Esophagus squamous epithelium (tissue), 5 donors: ENCODE measurements around the gene UTS2R. TPM values are rescaled to one million over a fixed set of nuclear protein-coding genes. Genes with fewer than 3 reads are reported as not detected.
"Not testable (repeated sequence)": the region's sequence is repeated elsewhere in the genome, so short reads cannot be mapped to it uniquely, and the experiment has no call there.

ENCODE experiments used
- DNase-seq: peaks from one replicate; lab custom pipeline; 2025; lab: John Stamatoyannopoulos, UW
- H3K27ac ChIP-seq, 4 donors: fragments of 200-600 bp; sonication (generic); one replicate each; pipeline ENCODE4 v1.5.1; 2016 to 2019; ENCODE audit warnings: mild to moderate bottlenecking in 1 of 4
- H3K27me3 ChIP-seq, 4 donors: fragments of 200-600 bp; sonication (generic); 1 replicate in 3 of 4; 2 replicates in 1 of 4; pipeline versions ENCODE4 v1.5.1 to v1.6.0; 2017 to 2021; ENCODE audit warnings: antibody characterized with exemption in 1 of 4
- H3K36me3 ChIP-seq, 3 donors: fragments of 200-600 bp; sonication (generic); one replicate each; pipeline ENCODE4 v1.5.1; 2016 to 2019
- H3K4me1 ChIP-seq, 3 donors: fragments of 200-600 bp; sonication (generic); one replicate each; pipeline ENCODE4 v1.5.1; 2017 to 2019
- H3K4me3 ChIP-seq, 4 donors: fragments of 200-600 bp; sonication (generic); 1 replicate in 3 of 4; 2 replicates in 1 of 4; pipeline ENCODE4 v1.5.1; 2016 to 2019; ENCODE audit warnings: mild to moderate bottlenecking in 2 of 4, moderate library complexity in 1 of 4
- H3K9me3 ChIP-seq, 3 donors: fragments of 200-600 bp; sonication (generic); one replicate each; pipeline ENCODE4 v1.5.1; 2016 to 2019
- POLR2A ChIP-seq, 4 donors: fragments of 450-650 bp; IDR thresholded peaks; one replicate each; pipeline ENCODE4 v1.6.1; 2017; ENCODE audit warnings: antibody characterized with exemption in 4 of 4, mild to moderate bottlenecking in 4 of 4, moderate library complexity in 3 of 4
- WGBS, 2 donors: methylation state at CpG; one replicate each; pipeline ENCODE4 v1.1.5; 2018; 5-methylcytosine and 5-hydroxymethylcytosine counted together
- intact Hi-C: fragments of 100-400 bp; cut with DNase I; formaldehyde crosslinking; loops from one replicate; pipeline ENCODE4 v1.15.0; 2022
- total RNA-seq, 4 donors: library from RNA; depleted of rRNA; stranded (reverse); fragments of >200 nt; gene quantifications; one replicate each; pipeline ENCODE4 v1.1.0, GENCODE V29; 2016
- TF ChIP-seq, protein P1 (sequence below), 6 experiments: fragments of 450-650 bp in 4 of 6; fragments of 200-600 bp in 2 of 6; sonication (generic) in 2 of 6; IDR thresholded peaks; one replicate each; pipeline ENCODE4 v1.5.1; 2016 to 2019; ENCODE audit warnings: antibody characterized with exemption in 6 of 6, mild to moderate bottlenecking in 4 of 6, moderate library complexity in 4 of 6
- donor health status: DM: yes; HTN: yes; CAD: no.

The UTS2R gene
- total RNA-seq, 4 donors from 2014 or later: not detected

DNA sequence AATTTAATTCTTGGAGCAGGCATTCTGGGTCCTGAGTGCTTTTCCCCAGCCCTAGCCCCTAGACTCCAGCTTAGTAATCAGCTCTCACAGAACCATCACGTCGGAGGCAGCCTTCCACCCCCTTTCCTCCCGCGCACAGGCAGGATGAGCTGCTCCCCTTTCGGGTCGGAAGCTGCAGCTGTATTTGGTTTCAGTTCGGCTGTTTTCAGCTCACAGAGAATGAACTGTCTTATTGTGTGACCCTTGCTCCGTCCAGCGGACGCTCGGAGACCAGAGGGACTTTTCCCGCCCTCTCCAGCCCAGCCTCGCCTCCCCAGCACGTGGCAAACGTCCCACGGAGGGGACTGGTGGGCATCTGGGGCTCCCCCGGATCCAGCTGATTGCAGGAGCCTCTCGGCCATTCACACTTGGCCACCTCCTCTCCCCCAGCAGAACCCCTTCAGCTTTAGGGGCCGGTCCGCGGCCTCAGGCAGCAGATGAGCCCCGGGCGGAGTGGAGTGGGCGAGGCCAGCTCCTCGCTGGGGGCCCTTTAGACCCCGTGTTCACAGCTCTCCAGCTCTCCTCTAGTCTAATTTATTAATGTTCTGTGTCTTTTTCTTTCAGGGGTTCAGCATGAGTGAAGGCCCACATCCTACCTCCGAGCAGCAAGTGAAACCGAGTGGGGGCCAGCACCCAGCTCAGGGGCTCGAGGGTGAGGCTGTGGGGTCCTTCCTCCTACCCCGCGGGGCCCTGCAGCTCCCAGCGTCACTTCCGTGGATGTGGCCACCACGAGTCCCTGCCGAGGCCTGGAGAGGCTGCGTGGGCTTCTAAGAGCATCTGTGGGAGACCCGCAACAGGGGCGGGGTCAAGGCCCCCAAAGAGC, 863 bp upstream of the UTS2R start:
- Histone ChIP-seq H3K4me1 (peaks cover 15 to 40% (median 21%) of the 10 kb centered on the region in 3 donors), H3K27me3 (peaks cover 19 to 90% (median 32%) of the 10 kb centered on the region in 4 donors), H3K36me3 (no peaks in the 10 kb centered on the region), H3K9me3 (no peaks in the 10 kb centered on the region), H3K27ac (peak overlapping the region in 1 of 4 donors; percentile 3), H3K4me3 (peak overlapping the region in 3 of 4 donors; percentile 29 to 61 (median 36))
- TF ChIP-seq, protein P1, sequence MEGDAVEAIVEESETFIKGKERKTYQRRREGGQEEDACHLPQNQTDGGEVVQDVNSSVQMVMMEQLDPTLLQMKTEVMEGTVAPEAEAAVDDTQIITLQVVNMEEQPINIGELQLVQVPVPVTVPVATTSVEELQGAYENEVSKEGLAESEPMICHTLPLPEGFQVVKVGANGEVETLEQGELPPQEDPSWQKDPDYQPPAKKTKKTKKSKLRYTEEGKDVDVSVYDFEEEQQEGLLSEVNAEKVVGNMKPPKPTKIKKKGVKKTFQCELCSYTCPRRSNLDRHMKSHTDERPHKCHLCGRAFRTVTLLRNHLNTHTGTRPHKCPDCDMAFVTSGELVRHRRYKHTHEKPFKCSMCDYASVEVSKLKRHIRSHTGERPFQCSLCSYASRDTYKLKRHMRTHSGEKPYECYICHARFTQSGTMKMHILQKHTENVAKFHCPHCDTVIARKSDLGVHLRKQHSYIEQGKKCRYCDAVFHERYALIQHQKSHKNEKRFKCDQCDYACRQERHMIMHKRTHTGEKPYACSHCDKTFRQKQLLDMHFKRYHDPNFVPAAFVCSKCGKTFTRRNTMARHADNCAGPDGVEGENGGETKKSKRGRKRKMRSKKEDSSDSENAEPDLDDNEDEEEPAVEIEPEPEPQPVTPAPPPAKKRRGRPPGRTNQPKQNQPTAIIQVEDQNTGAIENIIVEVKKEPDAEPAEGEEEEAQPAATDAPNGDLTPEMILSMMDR (IDR thresholded peaks at IDR 0.05): no peak
- TF ChIP-seq POLR2A (IDR thresholded peaks at IDR 0.05): no peak
- 15 to 33% methylated on average over 11 to 15 of the region's 38 CpGs for WGBS, 2 donors
- intact Hi-C loops: no loop called here
- no peak for DNase-seq

DNA sequence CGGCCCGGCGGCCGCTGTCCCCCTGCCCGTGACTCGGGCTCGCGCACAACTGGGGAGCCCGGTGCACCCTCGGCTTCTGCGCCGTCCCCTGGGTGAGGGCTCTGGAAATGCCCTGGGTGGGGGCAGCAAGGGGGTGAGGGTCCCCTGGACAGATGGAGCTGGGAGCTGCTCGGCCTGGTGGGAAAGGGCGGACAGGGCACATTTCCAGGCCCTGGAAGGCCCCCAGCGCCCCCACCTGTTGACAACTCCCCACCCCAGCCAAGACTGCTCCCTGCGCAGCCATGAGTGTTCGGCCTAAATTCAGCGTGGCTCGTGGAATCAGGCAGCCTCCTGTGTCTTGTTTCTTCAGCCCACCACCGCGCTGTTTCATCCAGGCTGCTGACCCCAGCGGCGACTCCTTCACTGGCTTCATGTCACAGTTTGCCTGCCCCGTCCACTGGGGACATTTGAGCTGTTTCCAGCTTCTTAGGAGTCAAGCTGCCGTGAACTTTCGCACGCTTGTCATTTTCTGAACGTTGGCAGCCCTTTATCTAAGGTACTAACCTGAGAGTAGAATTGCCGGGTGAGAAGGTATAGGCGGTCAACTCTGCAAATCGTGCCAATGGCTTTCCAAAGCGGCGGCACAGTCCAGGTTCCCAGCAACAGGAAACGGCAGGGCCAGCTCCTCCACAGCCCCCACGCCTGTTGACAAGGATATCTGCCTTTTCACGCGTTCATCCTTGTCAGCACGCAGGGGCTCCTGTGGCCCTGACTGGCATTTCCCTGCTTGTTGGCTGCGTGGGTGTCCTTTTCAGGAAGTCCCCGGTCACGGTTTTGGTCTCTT, 895 bp downstream of the UTS2R start:
- Histone ChIP-seq H3K9me3 (no peaks in the 10 kb centered on the region), H3K36me3 (no peaks in the 10 kb centered on the region), H3K27me3 (peaks cover 20 to 96% (median 32%) of the 10 kb centered on the region in 4 donors), H3K4me1 (peaks cover 15 to 33% (median 21%) of the 10 kb centered on the region in 3 donors), H3K4me3 (peak overlapping the region in 1 of 4 donors; percentile 61), H3K27ac (no peak overlapping the region)
- 64 to 65% methylated on average over 12 to 21 of the region's 41 CpGs for WGBS, 2 donors
- TF ChIP-seq, protein P1 (IDR thresholded peaks at IDR 0.05): no peak
- TF ChIP-seq POLR2A (IDR thresholded peaks at IDR 0.05): no peak
- intact Hi-C loops: no loop called here
- no peak for DNase-seq

DNA sequence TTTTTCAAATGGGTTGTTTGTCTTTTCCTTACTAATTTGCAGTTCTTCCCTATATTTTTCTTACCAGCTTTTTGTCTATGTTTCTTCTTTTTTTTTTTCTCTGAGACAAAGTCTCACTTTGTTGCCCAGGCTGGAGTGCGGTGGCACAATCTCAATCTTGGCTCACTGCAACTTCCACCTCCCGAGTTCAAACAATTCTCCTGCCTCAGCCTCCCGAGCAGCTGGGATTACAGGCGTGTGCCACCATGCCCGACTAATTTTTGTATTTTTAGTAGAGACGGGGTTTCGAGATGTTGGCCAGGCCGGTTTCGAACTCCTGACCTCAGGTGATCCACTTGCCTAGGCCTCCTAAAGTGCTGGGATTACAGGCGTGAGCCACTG, 1.5 kb downstream of the UTS2R start:
- intact Hi-C loops, DNase-seq, H3K36me3 ChIP-seq, H3K9me3 ChIP-seq, H3K4me3 ChIP-seq, H3K27ac ChIP-seq: not testable (repeated sequence)
- WGBS, 2 donors: 75 to 83% methylated on average over 9 to 10 of the region's 10 CpGs
- Histone ChIP-seq H3K27me3 (peaks cover 20 to 96% (median 32%) of the 10 kb centered on the region in 4 donors), H3K4me1 (peaks cover 15 to 33% (median 21%) of the 10 kb centered on the region in 3 donors)

DNA sequence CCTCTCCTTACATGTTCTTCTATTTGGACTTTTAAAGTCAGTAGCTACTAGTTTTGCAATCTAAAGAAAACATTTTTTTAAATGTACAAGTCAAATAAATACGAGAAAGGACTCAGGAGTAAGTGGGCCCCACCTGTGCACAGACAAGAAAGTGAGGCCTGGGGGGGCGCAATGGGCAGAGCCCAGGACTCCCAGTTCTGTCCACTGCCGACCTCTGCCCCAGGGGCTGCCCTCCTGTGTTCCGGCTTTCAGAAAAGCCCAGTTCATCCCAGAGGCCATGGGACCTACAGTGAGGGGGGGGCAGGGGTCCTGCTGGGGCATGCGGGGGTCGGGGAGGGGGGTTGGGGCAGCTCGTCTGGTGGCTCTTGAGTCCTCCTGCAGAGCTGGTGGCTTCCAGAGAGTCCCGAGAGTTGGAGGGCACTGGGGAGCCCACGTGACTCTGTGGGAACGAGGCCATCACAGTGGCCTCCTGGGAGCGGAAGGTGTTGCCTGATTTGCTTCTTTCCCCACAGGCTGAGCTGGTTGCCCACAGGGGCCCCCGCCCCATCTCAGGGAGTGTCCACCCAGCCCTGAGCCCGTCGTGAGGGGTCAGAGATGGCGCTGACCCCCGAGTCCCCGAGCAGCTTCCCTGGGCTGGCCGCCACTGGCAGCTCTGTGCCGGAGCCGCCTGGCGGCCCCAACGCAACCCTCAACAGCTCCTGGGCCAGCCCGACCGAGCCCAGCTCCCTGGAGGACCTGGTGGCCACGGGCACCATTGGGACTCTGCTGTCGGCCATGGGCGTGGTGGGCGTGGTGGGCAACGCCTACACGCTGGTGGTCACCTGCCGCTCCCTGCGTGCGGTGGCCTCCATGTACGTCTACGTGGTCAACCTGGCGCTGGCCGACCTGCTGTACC, 2.4 kb downstream of the UTS2R start:
- DNase-seq: no peak
- no peaks in the 10 kb centered on the region for H3K9me3 ChIP-seq
- 77 to 90% methylated on average over 2 to 21 of the region's 37 CpGs for WGBS, 2 donors
- H3K27me3 ChIP-seq: peaks cover 20 to 96% (median 32%) of the 10 kb centered on the region in 4 donors
- no peak overlapping the region for H3K4me3 ChIP-seq
- TF ChIP-seq POLR2A (IDR thresholded peaks at IDR 0.05): no peak
- TF ChIP-seq, protein P1 (IDR thresholded peaks at IDR 0.05): no peak
- peaks cover 15 to 33% (median 21%) of the 10 kb centered on the region in 3 donors for H3K4me1 ChIP-seq
- intact Hi-C loops: no loop called here
- H3K36me3 ChIP-seq: no peaks in the 10 kb centered on the region
- no peak overlapping the region for H3K27ac ChIP-seq
